H1 (cell line): ENCODE measurements around the gene CYP2B6. TPM values are rescaled to one million over a fixed set of nuclear protein-coding genes. Genes with fewer than 3 reads are reported as not detected.

ENCODE experiments used
- ATF2 ChIP-seq: IDR thresholded peaks from 2 replicates; pipeline ENCODE4 v1.6.1; 2012; ENCODE audit warnings: low read length, inconsistent platforms
- CHD1 ChIP-seq: IDR thresholded peaks from 2 replicates; pipeline ENCODE4 v1.6.1; 2012; ENCODE audit warnings: low read depth, low read length, improper control_type of control experiment
- CREB1 ChIP-seq: IDR thresholded peaks from 2 replicates; pipeline ENCODE4 v1.6.1; 2012; ENCODE audit warnings: inconsistent platforms
- EP300 ChIP-seq, 2 experiments: IDR thresholded peaks; 1 replicate in 1 of 2; 2 replicates in 1 of 2; pipeline ENCODE4 v1.6.1; 2011 to 2012; ENCODE audit warnings: low read depth in 2 of 2, low read length in 2 of 2, mild to moderate bottlenecking in 2 of 2, borderline replicate concordance in 1 of 2, inconsistent platforms in 1 of 2, moderate library complexity in 1 of 2
- KDM4A ChIP-seq: IDR thresholded peaks from one replicate; pipeline ENCODE4 v1.7.1; 2012; ENCODE audit warnings: low read depth, mild to moderate bottlenecking, moderate library complexity, low read length, inconsistent platforms; ENCODE audit not compliant: severe bottlenecking
- POLR2AphosphoS5 ChIP-seq: IDR thresholded peaks from 2 replicates; pipeline ENCODE4 v1.6.1; 2011; ENCODE audit warnings: low read depth, low read length
- RBBP5 ChIP-seq: IDR thresholded peaks from 2 replicates; pipeline ENCODE4 v1.7.1; 2012; ENCODE audit warnings: low read depth, mild to moderate bottlenecking, inconsistent platforms, low read length, moderate library complexity, borderline replicate concordance
- SIRT6 ChIP-seq: IDR thresholded peaks from one replicate; pipeline ENCODE4 v1.7.1; 2012; ENCODE audit warnings: low read length, inconsistent platforms
- TEAD4 ChIP-seq: IDR thresholded peaks from 2 replicates; pipeline ENCODE4 v1.6.1; 2012; ENCODE audit warnings: low read depth, low read length, inconsistent platforms, mixed read lengths
- polyA plus RNA-seq, 7 experiments: library from polyadenylated mRNA; depleted of rRNA in 3 of 7; stranded (reverse) in 5 of 7; unstranded in 2 of 7; fragments of >200 nt in 5 of 7; fragments of 200-250 nt in 2 of 7; gene quantifications; 1 replicate in 5 of 7; 2 replicates in 1 of 7; 4 replicates in 1 of 7; pipeline versions ENCODE4 v1.2.1 to v1.2.3, GENCODE V29; 2011 to 2013; ENCODE audit warnings: missing spikeins in 2 of 7, mixed read lengths in 2 of 7
- total RNA-seq: library from RNA; stranded (reverse); fragmentation: NEBNext Ultra II Directional; extraction: Animal tissue kit (Norgen Biotek cat#: 25700); gene quantifications from 2 replicates; pipeline ENCODE4 v1.2.1, GENCODE V29; 2021
- TF ChIP-seq, protein P1 (sequence below): fragments of 300-600 bp; sonication (generic); IDR thresholded peaks from 2 replicates; pipeline ENCODE4 v1.7.1; 2012; ENCODE audit warnings: low read length, moderate library complexity, mild to moderate bottlenecking, inconsistent platforms; ENCODE audit not compliant: insufficient replicate concordance

CYP2B6 gene
- total and polyA plus RNA-seq, 2 of the 8 experiments (the other 6 are each of a cell fraction or from before 2014, with no cell fraction given): 2.8 to 5.4 TPM

- TF ChIP-seq EP300 (IDR thresholded peaks at IDR 0.05; ENCODE audit: borderline replicate concordance in 1 of 2, low read depth in 2 of 2, low read length in 2 of 2) (no peak), POLR2AphosphoS5 (no peak), ATF2 (no peak), KDM4A (no peak), RBBP5 (no peak), CREB1 (no peak), CHD1 (no peak), SIRT6 (no peak), TEAD4 (no peak)
- TF ChIP-seq, protein P1, sequence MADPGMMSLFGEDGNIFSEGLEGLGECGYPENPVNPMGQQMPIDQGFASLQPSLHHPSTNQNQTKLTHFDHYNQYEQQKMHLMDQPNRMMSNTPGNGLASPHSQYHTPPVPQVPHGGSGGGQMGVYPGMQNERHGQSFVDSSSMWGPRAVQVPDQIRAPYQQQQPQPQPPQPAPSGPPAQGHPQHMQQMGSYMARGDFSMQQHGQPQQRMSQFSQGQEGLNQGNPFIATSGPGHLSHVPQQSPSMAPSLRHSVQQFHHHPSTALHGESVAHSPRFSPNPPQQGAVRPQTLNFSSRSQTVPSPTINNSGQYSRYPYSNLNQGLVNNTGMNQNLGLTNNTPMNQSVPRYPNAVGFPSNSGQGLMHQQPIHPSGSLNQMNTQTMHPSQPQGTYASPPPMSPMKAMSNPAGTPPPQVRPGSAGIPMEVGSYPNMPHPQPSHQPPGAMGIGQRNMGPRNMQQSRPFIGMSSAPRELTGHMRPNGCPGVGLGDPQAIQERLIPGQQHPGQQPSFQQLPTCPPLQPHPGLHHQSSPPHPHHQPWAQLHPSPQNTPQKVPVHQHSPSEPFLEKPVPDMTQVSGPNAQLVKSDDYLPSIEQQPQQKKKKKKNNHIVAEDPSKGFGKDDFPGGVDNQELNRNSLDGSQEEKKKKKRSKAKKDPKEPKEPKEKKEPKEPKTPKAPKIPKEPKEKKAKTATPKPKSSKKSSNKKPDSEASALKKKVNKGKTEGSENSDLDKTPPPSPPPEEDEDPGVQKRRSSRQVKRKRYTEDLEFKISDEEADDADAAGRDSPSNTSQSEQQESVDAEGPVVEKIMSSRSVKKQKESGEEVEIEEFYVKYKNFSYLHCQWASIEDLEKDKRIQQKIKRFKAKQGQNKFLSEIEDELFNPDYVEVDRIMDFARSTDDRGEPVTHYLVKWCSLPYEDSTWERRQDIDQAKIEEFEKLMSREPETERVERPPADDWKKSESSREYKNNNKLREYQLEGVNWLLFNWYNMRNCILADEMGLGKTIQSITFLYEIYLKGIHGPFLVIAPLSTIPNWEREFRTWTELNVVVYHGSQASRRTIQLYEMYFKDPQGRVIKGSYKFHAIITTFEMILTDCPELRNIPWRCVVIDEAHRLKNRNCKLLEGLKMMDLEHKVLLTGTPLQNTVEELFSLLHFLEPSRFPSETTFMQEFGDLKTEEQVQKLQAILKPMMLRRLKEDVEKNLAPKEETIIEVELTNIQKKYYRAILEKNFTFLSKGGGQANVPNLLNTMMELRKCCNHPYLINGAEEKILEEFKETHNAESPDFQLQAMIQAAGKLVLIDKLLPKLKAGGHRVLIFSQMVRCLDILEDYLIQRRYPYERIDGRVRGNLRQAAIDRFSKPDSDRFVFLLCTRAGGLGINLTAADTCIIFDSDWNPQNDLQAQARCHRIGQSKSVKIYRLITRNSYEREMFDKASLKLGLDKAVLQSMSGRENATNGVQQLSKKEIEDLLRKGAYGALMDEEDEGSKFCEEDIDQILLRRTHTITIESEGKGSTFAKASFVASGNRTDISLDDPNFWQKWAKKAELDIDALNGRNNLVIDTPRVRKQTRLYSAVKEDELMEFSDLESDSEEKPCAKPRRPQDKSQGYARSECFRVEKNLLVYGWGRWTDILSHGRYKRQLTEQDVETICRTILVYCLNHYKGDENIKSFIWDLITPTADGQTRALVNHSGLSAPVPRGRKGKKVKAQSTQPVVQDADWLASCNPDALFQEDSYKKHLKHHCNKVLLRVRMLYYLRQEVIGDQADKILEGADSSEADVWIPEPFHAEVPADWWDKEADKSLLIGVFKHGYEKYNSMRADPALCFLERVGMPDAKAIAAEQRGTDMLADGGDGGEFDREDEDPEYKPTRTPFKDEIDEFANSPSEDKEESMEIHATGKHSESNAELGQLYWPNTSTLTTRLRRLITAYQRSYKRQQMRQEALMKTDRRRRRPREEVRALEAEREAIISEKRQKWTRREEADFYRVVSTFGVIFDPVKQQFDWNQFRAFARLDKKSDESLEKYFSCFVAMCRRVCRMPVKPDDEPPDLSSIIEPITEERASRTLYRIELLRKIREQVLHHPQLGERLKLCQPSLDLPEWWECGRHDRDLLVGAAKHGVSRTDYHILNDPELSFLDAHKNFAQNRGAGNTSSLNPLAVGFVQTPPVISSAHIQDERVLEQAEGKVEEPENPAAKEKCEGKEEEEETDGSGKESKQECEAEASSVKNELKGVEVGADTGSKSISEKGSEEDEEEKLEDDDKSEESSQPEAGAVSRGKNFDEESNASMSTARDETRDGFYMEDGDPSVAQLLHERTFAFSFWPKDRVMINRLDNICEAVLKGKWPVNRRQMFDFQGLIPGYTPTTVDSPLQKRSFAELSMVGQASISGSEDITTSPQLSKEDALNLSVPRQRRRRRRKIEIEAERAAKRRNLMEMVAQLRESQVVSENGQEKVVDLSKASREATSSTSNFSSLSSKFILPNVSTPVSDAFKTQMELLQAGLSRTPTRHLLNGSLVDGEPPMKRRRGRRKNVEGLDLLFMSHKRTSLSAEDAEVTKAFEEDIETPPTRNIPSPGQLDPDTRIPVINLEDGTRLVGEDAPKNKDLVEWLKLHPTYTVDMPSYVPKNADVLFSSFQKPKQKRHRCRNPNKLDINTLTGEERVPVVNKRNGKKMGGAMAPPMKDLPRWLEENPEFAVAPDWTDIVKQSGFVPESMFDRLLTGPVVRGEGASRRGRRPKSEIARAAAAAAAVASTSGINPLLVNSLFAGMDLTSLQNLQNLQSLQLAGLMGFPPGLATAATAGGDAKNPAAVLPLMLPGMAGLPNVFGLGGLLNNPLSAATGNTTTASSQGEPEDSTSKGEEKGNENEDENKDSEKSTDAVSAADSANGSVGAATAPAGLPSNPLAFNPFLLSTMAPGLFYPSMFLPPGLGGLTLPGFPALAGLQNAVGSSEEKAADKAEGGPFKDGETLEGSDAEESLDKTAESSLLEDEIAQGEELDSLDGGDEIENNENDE: no peak
Observed at GRCh38 chr19:41023193-41023592, 32.1 kb downstream of the CYP2B6 start (continued).
